Endothelial cell of umbilical vein (primary cell): Measurements from ENCODE around the gene ENTREP1. TPM values are rescaled to one million over a fixed set of nuclear protein-coding genes. Genes with fewer than 3 reads are reported as not detected.

ENCODE experiments used
- BruUV-seq: library from RNA; stranded (reverse); fragments of 400-500 nt; replicated peaks from 2 replicates; lab custom pipeline; 2021; lab: Mats Ljungman, UMichigan
- CTCF ChIA-PET: fragments of 300-600, 350-600 bp; sonication (Branson Sonifier 250); formaldehyde crosslinking; loops from one replicate; lab custom pipeline; 2021; ENCODE audit warnings: antibody characterized with exemption, inconsistent platforms; lab: Charles Lee
- POLR2A ChIA-PET: fragments of 300-600, 350-600 bp; sonication (Branson Sonifier 250); formaldehyde crosslinking; loops from one replicate; lab custom pipeline; 2021; ENCODE audit warnings: antibody characterized with exemption, inconsistent platforms; lab: Charles Lee
- DNase-seq: peaks from one replicate; pipeline ENCODE4 v3.0.0-alpha.2; 2011; ENCODE audit warnings: low read depth, low spot score
- FAIRE-seq: peaks from 2 replicates; lab custom pipeline; 2011; peaks lifted over from hg19 to GRCh38; lab: Jason Lieb, UNC
- H2AFZ ChIP-seq: 2 replicates; pipeline ENCODE4 v1.6.0; 2012; ENCODE audit warnings: low read depth, low read length, control low read depth, inconsistent platforms
- H3K27ac ChIP-seq: 2 replicates; pipeline ENCODE4 v1.5.1; 2011; ENCODE audit warnings: low read depth, mild to moderate bottlenecking, control low read depth, low read length, moderate library complexity; ENCODE audit not compliant: insufficient read depth
- H3K27me3 ChIP-seq, 2 experiments: 2 replicates each; pipeline versions ENCODE4 v1.6.0 to v1.6.1; 2011; ENCODE audit warnings: low read length in 2 of 2, mixed read lengths in 1 of 2; ENCODE audit not compliant: control insufficient read depth in 2 of 2, insufficient read depth in 2 of 2
- H3K36me3 ChIP-seq, 2 experiments: 2 replicates in 1 of 2; 3 replicates in 1 of 2; pipeline ENCODE4 v1.5.1; 2011; ENCODE audit warnings: low read length in 2 of 2, mild to moderate bottlenecking in 1 of 2, moderate library complexity in 1 of 2; ENCODE audit not compliant: control insufficient read depth in 2 of 2, insufficient read depth in 2 of 2; ENCODE audit errors: extremely low read depth in 1 of 2
- H3K4me1 ChIP-seq: 3 replicates; pipeline ENCODE4 v1.5.1; 2011; ENCODE audit warnings: mild to moderate bottlenecking, low read length; ENCODE audit not compliant: control insufficient read depth, insufficient read depth; ENCODE audit errors: extremely low read depth
- H3K4me2 ChIP-seq: 2 replicates; pipeline ENCODE4 v1.6.1; 2011; ENCODE audit warnings: low read length, control low read depth, mixed read lengths; ENCODE audit not compliant: insufficient read depth
- H3K4me3 ChIP-seq, 3 experiments: fragments of 200-600 bp in 1 of 3; sonication (generic), shearing (Covaris generic) in 1 of 3; replicated peaks in 1 of 3; 2 replicates each; pipeline ENCODE4 v1.5.1; 2011 to 2016; ENCODE audit warnings: control low read depth in 3 of 3, low read length in 3 of 3, mild to moderate bottlenecking in 2 of 3, inconsistent platforms in 1 of 3, low read depth in 1 of 3, moderate library complexity in 1 of 3; ENCODE audit not compliant: insufficient read depth in 1 of 3
- H3K79me2 ChIP-seq: 2 replicates; pipeline ENCODE4 v1.6.0; 2012; ENCODE audit warnings: low read length, inconsistent platforms; ENCODE audit not compliant: control insufficient read depth, insufficient read depth
- H3K9ac ChIP-seq: replicated peaks from 2 replicates; pipeline ENCODE3; 2011; ENCODE audit warnings: low read length, control low read depth; ENCODE audit not compliant: insufficient read depth; ENCODE audit errors: extremely low read depth
- H3K9me1 ChIP-seq: replicated peaks from 3 replicates; pipeline ENCODE4 v1.6.0; 2011; ENCODE audit warnings: mild to moderate bottlenecking, low read length; ENCODE audit not compliant: control insufficient read depth, insufficient read depth; ENCODE audit errors: extremely low read depth
- H3K9me3 ChIP-seq: replicated peaks from 2 replicates; pipeline ENCODE4 v1.5.1; 2012; ENCODE audit warnings: low read length, inconsistent platforms; ENCODE audit not compliant: control insufficient read depth, insufficient read depth
- H4K20me1 ChIP-seq: replicated peaks from 2 replicates; pipeline ENCODE3; 2011; ENCODE audit warnings: mild to moderate bottlenecking, low read length; ENCODE audit not compliant: control insufficient read depth, insufficient read depth; ENCODE audit errors: extremely low read depth
- EZH2 ChIP-seq: IDR thresholded peaks from 2 replicates; pipeline ENCODE4 v1.6.1; 2012; ENCODE audit warnings: borderline replicate concordance, low read depth, mild to moderate bottlenecking, moderate library complexity, low read length, inconsistent platforms; ENCODE audit not compliant: severe bottlenecking
- GATA2 ChIP-seq: IDR thresholded peaks from 2 replicates; pipeline ENCODE4 v1.7.0; 2011; ENCODE audit warnings: low read depth, mild to moderate bottlenecking, moderate library complexity, mixed read lengths, low read length; ENCODE audit not compliant: insufficient read length, insufficient read depth
- MAX ChIP-seq: IDR thresholded peaks from 2 replicates; pipeline ENCODE4 v1.6.1; 2011; ENCODE audit not compliant: insufficient read depth, insufficient read length
- MYC ChIP-seq: IDR thresholded peaks from one replicate; pipeline ENCODE4 v1.6.1; 2011; ENCODE audit warnings: mild to moderate bottlenecking, low read depth, low read length
- POLR2A ChIP-seq: IDR thresholded peaks from 2 replicates; pipeline ENCODE4 v1.6.1; 2012; ENCODE audit warnings: low read depth, mild to moderate bottlenecking, control low read depth, low read length
- dilution Hi-C: fragments of 300-500 bp; cut with MboI; formaldehyde crosslinking; loops from one replicate; pipeline ENCODE4 v1.15.0; 2019; ENCODE audit warnings: low sequenced_read_pairs; ENCODE audit not compliant: extremely low pct_ligation_motif_present
- intact Hi-C: fragments of 100-400 bp; cut with micrococcal nuclease; formaldehyde crosslinking; loops from one replicate; pipeline ENCODE4 v1.10.0; 2022
- polyA plus RNA-seq, 4 experiments: library from polyadenylated mRNA; depleted of rRNA in 3 of 4; stranded (reverse) in 3 of 4; unstranded in 1 of 4; fragments of >200 nt; gene quantifications; 2 replicates each; pipeline versions ENCODE4 v1.2.1 to v1.2.3, GENCODE V29; 2011 to 2012; ENCODE audit warnings: missing spikeins in 1 of 4
- total RNA-seq: library from RNA; stranded (reverse); gene quantifications from 2 replicates; pipeline ENCODE4 v1.2.3, GENCODE V29; 2021
- TF ChIP-seq, protein P1 (sequence below), 2 donors: IDR thresholded peaks; 1 replicate in 1 of 2; 2 replicates in 1 of 2; pipeline ENCODE4 v1.5.1; 2011; ENCODE audit warnings: low read length in 2 of 2, mild to moderate bottlenecking in 2 of 2, moderate library complexity in 2 of 2, control low read depth in 1 of 2, inconsistent platforms in 1 of 2, low read depth in 1 of 2; ENCODE audit not compliant: insufficient read depth in 1 of 2; ENCODE audit errors: extremely low read depth in 1 of 2

The ENTREP1 gene
- total and polyA plus RNA-seq, 2 donors (not counting 3 experiments of a cell fraction or from before 2014, with no cell fraction given), result 7.1 to 13.5 TPM

DNA sequence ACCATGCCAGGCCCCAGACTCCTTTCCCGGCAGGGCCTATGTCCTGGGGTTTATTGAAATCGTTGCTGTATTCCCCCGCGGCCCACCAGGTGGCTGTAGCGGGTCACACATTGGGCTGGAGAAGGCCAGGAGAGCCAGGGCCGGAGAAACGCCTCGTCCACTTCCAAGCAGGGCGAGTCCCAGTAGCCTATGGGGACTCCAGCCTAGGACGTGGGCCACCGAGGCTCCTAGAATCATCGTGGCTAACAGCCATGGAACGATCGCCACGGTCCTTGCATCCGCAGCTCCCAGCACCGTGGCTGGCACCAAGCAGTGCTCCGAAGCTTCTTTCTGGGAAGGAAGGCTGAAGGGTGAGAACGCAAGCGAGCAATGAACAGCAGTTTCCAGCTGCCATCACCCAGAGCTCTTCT lies 87.7 kb downstream of the ENTREP1 start:
- intact Hi-C loops (loop anchor here (2.0 to 5.0 kb wide), 3 partner anchors 190 to 700 kb away; no protein-coding TSS in a partner anchor), dilution Hi-C loops (no loop called here)
- Histone ChIP-seq H3K36me3 (no peaks in the 10 kb centered on the region), H3K79me2 (no peaks in the 10 kb centered on the region), H3K4me1 (no peaks in the 10 kb centered on the region), H2AFZ (peak overlapping the region; percentile 30), H3K27me3 (no peaks in the 10 kb centered on the region), H4K20me1 (no peaks in the 10 kb centered on the region), H3K27ac (no peak overlapping the region), H3K9me3 (no peaks in the 10 kb centered on the region), H3K9ac (no peak overlapping the region), H3K9me1 (no peaks in the 10 kb centered on the region), H3K4me3 (no peak overlapping the region), H3K4me2 (no peak overlapping the region)
- CTCF ChIA-PET, result interaction anchor here (0.7 to 1.6 kb wide), 10 partner anchors 9 to 518 kb away, joined by 3 to 14 read pairs (median 4); no protein-coding TSS in a partner anchor
- peak; percentile 90 for FAIRE-seq
- TF ChIP-seq MAX (no peak), EZH2 (no peak), POLR2A (no peak), MYC (no peak), GATA2 (no peak)
- TF ChIP-seq, protein P1, sequence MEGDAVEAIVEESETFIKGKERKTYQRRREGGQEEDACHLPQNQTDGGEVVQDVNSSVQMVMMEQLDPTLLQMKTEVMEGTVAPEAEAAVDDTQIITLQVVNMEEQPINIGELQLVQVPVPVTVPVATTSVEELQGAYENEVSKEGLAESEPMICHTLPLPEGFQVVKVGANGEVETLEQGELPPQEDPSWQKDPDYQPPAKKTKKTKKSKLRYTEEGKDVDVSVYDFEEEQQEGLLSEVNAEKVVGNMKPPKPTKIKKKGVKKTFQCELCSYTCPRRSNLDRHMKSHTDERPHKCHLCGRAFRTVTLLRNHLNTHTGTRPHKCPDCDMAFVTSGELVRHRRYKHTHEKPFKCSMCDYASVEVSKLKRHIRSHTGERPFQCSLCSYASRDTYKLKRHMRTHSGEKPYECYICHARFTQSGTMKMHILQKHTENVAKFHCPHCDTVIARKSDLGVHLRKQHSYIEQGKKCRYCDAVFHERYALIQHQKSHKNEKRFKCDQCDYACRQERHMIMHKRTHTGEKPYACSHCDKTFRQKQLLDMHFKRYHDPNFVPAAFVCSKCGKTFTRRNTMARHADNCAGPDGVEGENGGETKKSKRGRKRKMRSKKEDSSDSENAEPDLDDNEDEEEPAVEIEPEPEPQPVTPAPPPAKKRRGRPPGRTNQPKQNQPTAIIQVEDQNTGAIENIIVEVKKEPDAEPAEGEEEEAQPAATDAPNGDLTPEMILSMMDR (IDR thresholded peaks at IDR 0.05; ENCODE audit: extremely low read depth in 1 of 2, insufficient read depth in 1 of 2, low read depth in 1 of 2, low read length in 2 of 2), result peak; percentile 79 to 81
- no TSS peak for BruUV-seq
- DNase-seq, result peak; percentile 74
- POLR2A ChIA-PET, result no interaction called here
